HG02678 (cell line): ENCODE data around the gene ISM1.
A peak's percentile ranks its signal among the peaks of the same experiment; 100 is the strongest.

Experiments
- ATAC-seq: cut with Tn5 transposase; IDR thresholded peaks from one replicate; pipeline ENCODE4 v1.9.1; 2021; ENCODE audit warnings: mild to moderate bottlenecking, moderate library complexity; ENCODE audit not compliant: unreplicated experiment

Gene ISM1

DNA sequence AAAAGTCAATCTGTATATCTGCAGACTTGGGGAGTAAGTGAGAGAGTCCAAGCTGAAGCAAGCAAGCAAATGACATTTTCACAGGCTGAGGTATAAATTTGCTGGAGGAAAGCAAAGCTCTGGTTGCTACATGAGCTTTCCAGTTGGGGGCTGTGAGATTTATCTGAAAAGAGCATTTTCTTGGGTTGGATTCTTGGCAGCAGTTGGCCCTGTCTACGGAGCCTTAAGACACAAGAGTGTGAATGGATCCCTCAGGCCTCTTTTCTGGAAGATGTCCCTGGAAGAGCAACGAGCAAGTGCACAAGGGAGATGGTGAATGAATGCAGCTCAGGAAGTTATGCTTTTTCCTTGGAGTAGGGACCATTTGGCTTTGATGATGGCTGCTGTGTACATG, 30.8 kb downstream of the ISM1 start:
- no peak for ATAC-seq

DNA sequence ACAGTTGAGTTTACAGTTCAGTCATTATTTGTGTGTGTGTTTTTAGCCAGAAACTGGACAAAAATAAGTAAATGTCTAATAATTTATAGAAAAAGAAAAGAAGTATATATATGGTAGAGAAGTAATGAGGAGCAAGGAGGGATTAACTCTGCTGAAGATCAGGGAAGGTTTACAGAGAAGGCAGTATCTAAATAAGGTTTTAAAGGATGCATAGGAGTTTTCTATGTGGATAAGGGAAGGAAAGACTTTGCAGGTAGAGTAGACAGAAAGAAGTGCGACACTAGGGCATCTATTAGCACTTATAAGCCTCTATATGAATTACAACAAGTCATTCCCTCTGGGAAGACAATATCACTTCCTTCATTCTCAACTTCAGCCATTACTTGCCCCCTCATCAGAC, 34.3 kb downstream of the ISM1 start:
- no peak for ATAC-seq

- ATAC-seq, result no peak
Measured at GRCh38 chr20:13256606-13257005, 35.5 kb downstream of the ISM1 start.

- ATAC-seq, result no peak
Measured at GRCh38 chr20:13259921-13260320, 38.8 kb downstream of the ISM1 start.

DNA sequence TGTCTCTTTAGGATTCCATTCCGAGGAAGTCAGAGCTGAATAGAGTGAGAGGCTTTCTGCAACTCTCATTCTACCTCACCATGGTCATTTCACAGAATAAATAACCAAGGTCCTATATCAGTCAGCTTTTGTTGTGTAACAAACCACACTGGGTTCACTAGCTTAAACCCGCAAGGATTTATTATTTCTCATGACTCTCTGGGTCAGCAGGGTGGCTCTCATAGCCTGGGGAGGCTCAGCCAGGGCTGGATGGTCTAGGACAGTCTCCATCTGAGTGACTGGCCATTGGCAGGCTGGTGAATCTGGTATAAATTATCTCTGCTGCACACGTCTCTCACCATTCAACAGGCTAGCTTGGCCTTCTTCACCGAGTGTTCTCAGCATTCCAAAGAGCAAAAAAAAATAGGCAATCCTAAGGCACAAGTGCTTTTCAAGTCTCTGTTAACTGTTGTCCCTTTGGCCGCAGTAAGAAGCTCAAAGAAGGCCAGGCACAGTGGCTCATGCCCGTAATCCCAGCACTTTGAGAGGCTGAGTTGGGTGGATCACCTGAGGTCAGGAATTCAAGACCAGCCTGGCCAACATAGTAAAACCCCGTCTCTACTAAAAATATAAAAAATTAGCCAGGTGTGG, 39.7 kb downstream of the ISM1 start:
- peak; percentile 28 for ATAC-seq

DNA sequence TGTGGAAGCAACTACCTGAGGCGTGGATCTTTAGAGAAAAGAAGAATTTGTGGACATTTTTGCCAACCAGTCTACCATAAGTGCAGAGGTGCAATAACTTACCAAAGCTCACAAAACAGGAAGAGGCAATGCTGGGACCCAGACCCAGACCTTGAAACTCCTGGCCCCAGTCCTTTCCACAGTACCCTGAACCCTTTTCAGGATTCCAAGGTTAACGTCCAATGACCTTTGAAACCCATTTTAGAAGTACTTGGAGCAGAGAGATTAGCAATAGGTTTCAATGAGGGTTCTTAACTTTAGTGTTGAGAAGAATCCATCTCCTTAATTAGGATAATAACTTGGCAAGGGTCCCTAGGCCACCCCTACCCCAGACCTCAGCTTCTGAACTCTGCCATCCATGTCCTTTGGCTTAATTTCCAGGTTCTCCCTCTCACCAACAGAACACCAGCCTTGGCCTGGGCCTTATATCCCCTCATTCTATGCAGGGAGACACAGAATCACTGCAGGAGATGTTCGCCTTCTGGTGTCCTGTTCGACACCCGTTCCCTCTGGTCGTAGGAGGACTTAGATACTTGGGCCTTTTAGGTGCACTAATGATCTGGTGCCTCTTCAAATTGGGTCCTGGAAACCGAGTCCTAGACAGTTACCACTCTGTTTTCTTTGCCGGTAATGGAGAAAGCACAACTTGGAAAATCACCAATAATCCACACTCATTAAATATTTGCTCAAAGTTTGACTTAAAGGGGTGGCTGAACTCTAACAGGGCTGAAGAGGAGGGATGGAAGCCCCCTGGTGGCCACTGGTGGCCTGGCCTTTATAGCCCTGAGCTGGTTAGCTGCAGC, 40.6 kb downstream of the ISM1 start:
- peak; percentile 58 for ATAC-seq

DNA sequence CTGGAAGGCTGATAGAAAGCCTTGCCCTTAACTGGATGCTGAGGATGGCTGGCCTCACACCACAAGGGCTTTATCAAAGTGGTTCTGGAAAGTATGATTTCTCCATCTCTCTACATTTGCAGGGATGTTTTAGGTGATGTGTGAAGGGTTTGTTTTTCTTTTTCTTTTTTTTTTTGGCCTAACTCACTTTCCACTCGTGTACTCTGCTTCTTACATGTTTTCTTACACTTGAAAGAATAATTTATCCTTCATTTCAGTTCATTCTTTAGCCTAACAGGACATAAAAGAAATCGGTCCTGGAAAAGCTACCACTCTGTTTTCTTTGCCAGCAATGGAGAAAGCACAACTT, 41.2 kb downstream of the ISM1 start:
- ATAC-seq, result no peak

DNA sequence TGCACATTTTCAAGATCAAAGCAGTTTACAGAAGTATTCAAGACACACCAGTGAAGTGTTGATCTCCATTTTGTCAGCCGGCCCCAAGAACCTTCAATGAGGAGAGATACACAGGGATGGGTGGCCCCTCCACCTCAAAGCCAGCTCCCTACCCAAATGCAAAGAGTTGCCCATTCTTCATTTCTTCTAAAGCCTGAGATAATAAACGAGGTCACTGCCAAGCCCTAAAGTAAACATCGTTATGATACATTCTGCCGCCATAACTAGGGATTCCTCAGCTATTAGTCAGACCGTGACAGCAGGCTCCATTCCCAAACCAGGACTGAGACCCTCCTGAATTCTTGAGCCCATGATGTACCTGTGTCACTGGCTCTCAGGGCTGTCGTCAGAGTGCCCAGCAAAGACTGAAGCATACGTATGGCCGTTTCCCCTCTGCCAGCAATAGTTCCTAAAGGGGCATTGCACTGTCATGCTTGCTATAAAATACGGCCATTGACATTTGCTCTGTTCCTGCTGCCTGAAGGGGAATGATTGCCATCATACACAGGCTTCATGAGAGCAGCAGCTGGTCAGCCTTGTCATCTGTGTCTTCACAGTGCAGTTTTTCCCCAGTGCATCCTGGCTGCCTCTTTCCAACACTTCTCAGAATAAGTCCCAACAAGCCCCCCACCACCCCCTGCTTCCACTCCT, 41.7 kb downstream of the ISM1 start:
- no peak for ATAC-seq

DNA sequence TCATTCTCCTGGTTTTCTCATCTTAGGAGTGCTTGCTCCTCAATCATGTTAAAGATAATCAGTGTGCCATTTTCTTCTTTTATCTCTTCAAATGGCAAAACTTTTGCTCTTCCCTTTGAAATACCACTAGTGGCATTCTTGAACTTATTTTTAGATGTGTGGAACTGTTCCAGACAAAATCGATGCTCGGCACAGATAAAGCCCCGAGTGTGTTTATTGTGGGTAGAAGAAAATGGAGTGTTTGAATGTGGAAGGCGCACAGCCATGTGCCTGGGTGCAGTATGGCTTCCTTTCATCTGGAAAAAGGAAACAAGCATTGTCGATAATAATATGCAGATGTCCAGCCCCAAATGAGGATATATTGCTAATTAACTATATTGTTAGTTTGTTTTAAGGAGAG, 42.4 kb downstream of the ISM1 start:
- no peak for ATAC-seq

- peak; percentile 52 for ATAC-seq
Measured at GRCh38 chr20:13264907-13265306, 43.8 kb downstream of the ISM1 start.

DNA sequence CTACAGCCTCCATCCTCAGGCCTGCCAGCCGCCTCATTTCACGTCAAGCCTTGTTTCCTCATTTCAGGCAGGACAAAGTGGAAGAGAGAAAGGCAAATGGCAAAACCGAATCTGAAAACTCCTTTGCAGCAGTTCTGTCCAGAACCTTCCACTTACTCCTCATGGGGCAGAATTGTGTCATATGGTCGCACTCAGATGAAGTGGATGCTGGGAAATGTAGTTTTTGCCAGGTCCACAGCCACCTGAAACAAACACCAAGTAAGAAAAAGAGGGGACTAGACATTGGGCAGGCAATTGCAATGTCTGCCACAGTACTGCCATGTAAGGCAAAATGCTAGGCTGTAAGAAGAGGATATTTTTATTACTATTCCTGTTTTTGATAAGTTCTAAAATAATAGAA, 44.9 kb downstream of the ISM1 start:
- ATAC-seq, result no peak

DNA sequence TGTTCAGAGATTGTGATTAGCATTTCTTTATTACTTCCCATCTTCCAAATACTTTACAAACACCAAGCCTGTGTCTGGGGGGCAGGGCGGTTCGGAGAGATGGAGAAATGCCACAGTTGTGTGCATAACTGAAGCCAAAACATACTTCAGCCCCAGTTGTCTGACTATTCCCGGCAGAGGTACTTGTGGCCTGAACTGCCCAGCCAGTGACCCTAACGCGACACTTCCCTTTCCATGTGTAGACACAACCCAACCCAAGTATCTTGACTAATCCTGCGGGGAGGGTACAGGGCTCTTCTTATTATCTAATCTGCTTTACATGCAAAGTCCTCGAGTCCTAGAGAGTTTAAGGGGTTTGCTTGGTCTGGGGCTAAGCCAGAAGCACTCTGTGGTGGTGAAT, 46.2 kb downstream of the ISM1 start:
- ATAC-seq, result no peak

DNA sequence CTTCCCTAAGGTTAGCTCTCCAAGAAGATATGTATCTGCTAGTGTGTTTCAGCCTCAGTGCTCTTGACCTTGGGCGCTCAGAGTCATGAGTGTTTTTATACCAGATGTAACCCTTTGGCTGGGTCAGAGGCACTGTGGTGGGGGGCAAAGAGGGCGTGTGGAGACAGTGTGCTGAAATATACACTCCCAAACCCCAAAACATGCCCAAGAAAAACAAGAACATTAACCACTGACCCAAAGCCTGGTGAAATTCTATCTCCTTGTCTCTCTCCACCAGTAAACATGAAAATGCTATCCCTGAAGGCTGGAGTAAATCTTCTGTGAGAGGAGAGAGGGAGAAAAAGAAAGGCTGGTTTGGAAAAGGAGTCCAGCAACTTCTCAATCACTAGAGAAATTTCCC, 47.9 kb downstream of the ISM1 start:
- no peak for ATAC-seq

DNA sequence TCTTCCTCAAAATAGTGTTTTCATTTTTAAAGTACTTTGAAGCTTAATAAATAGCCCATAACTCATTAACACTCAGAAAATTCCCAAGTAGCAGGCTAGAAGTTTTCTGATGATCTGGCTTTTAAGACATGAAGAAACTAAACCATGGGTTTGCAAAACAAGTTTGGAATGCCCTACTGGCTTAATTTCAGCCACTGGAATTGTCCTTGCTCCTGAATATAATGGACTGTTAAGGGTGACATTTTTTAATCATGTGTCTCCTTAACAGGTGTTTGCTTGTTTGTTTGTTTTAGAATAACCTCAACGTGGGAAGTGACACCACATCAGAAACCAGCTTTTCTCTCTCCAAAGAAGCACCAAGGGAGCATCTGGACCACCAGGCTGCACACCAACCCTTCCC, 49.1 kb downstream of the ISM1 start:
- peak; percentile 18 for ATAC-seq

DNA sequence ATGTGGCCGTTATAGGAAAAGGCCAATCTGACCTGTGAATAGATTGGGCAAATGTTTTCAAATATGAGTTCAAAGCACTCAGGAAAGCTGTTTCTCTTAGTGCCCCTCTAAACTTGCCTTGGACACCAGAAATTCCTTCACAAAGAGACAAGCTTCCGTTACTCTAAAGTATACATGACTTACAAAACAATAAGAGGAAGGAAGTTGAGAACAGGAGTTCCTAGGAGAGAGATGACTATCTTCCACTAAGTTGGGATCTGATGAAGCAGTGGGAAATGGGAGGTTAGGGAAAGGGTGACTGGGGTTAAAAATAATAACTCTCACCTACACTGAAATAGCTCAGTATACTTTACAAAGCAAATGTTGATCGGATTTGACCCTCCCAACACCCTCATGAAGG, 50.0 kb downstream of the ISM1 start:
- ATAC-seq, result no peak

- ATAC-seq, result no peak
Measured at GRCh38 chr20:13271977-13272975, 51.2 kb downstream of the ISM1 start.

- no peak for ATAC-seq
Measured at GRCh38 chr20:13274275-13274861, 53.3 kb downstream of the ISM1 start.

GRCh38 chr20:13276945-13277541, 56.0 kb downstream of the ISM1 start:
- no peak for ATAC-seq

DNA sequence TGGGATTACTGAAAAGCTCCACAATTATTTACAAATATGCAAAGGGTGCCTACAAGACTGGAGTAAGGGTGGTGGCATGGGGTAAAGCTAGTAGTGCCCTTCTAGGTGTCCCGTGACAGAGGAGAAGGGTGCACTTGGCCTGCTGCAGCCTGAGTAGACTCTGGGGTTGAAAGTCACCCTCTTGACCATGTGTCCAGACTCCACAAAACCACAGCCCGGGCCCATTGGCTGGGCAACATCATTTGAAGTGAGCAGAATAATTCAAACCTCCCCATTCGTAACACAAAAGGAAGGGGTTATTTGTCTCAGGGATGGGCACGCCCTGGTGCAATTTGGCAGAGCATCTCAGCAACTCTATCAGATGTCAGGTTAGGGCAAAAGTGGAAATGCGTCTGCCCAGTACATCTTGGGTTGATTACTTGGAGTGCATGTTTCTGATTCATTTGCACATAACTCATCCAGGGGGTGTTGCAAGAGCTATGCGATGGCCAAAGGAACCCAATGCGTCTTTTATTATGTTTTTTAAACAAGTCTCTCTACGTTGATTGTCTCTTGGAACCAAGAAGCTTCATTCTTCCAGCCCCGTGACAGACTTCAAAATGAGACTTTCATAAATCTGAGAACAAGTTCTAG, 56.7 kb downstream of the ISM1 start:
- no peak for ATAC-seq
